NOMO-1 treated with DMSO at 0.1 percent for 48 hours (cell line): ENCODE data around the gene SEC24D.

Experiments used
- DNase-seq: peaks from one replicate; lab custom pipeline; 2025; ENCODE audit not compliant: unreplicated experiment; lab: John Stamatoyannopoulos, UW

Gene SEC24D

GRCh38 chr4:118846979-118847378 is 11.1 kb upstream of the SEC24D start:
- no peak for DNase-seq

- DNase-seq, result no peak
These were observed 9.7 kb upstream of the SEC24D start for GRCh38 chr4:118845552-118846050.

GRCh38 chr4:118843237-118843636 is 7.3 kb upstream of the SEC24D start:
- no peak for DNase-seq

GRCh38 chr4:118842055-118842454 is 6.1 kb upstream of the SEC24D start:
- no peak for DNase-seq

GRCh38 chr4:118839221-118839927 is 3.4 kb upstream of the SEC24D start:
- DNase-seq, result no peak

GRCh38 chr4:118837121-118837507 is 1.2 kb upstream of the SEC24D start:
- DNase-seq, result no peak

GRCh38 chr4:118836301-118837120 is 585 bp upstream of the SEC24D start:
- DNase-seq, result peak; percentile 31

DNA sequence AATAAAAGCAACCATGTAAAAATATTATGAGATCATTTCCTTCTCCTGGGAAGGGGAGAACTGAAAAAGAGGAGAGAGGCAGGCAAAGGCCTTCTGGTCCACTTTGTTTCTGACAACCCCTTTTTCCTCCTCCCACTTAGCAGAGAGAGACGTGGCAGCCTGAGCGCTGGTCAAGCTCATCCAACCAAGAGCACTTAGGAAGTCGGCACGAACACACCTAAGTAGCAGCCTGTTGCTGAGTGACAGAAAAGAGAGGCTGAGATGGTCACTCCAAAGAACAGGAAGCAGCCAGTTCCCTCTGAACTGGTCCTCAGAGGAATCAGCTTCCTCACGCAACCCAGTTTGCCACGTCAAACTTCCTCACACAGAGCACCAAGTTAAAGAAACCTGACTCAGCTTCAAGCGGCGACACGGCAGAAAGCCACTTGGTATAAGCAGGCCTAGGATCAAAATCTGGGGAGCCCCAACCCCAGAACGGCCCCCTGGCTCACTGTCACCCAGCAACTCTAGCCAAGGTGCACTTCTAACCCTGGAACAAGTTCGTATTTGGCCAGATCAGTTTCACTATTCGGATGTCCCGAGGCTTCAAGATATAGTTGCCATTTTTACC is 861 bp downstream of the SEC24D start:
- peak; percentile 75 for DNase-seq

DNA sequence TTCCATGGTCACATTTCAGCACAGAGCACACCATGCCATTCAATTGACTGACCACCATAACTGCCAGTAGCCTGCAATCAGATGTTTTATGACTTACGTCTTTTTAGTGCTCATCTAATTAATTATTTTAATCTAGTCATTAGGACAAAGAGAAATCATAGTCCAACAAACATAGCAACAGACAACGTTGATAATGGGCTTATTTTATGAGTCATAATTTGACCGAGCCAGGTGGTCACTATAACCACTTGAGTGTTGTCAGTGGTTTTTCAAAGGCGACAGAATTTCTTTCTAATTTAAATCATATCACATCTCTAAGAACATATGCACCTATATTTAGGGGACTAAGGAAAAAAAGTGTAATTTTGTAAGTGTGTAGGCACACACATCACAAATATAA is 1.9 kb downstream of the SEC24D start:
- no peak for DNase-seq

- DNase-seq, result peak; percentile 1
These were observed 2.6 kb downstream of the SEC24D start for GRCh38 chr4:118833192-118833820.

DNA sequence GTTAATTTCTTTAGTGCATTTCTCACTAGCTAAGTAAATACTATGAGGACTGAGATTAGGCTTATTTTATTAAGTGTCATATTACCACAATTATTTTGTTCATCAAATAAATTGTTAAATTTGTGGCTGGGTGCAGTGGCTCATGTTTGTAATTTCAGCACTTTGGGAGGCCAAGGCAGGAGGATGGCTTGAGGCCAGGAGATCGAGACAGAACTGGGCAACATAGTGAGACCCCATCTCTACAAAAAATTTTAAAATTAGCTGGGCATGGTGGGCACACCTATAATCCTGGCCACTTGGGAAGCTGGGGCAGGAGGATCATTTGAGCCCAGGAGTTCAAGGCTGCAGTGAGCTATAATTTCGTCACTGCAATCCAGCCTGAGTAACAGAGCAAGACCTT is 6.8 kb downstream of the SEC24D start:
- no peak for DNase-seq

GRCh38 chr4:118826723-118827444 is 9.0 kb downstream of the SEC24D start:
- no peak for DNase-seq

- DNase-seq, result no peak
These were observed 10.1 kb downstream of the SEC24D start for GRCh38 chr4:118825799-118826198.

- no peak for DNase-seq
These were observed 11.8 kb downstream of the SEC24D start for GRCh38 chr4:118824141-118824540.

DNA sequence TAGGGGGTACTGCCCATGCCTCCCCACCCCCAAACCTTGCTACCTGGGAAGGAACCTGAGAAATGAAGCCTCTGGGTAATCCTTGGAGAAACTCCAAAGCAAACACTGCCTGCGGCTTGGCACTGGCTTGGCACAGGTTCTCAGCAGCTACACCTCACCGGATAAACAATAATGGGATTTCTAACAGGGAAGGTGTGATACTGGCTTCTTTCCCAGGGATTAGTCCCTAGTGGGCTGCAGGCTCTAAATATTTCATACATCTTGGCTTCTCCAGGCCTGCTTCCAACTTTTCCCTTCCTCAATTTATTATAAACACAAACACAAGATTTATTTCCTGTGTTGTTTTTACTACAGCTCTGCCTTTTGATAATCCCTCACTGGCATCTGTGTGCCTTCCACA is 12.5 kb downstream of the SEC24D start:
- DNase-seq, result no peak

GRCh38 chr4:118821590-118822293 is 14.2 kb downstream of the SEC24D start:
- DNase-seq, result no peak

DNA sequence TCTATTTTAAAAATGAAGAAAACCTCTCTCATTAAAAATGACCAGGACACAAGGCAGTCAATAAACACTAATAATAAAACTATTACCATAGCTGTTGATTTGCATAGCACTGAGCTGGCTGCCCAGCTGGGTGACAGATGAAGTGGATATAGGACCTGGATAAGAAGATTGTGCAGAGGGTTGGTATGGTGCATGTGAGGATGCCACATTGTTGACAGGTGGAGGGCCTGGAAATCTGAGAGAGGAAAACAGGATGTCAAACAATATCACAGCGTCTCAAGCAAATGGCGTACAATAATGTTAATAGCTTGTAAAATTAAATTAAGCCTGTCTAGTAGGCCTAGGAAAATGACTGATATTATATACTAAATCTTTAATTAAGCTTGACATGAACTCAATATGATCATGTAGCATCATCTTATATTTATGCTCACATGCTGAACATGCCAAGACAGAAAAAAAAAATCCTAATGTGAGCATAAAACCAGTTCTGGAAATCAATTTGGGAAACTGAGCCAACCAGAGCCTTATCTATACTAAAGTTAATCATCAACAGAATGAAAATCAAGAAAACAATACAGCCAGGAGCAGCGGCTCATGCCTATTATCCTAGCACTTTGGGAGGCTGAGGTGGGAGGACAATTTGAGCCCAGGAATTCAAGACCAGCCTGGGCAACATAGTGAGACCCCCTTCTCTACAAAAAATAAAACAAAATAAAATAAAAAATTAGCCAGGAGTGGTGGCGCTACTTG is 18.6 kb downstream of the SEC24D start:
- no peak for DNase-seq

DNA sequence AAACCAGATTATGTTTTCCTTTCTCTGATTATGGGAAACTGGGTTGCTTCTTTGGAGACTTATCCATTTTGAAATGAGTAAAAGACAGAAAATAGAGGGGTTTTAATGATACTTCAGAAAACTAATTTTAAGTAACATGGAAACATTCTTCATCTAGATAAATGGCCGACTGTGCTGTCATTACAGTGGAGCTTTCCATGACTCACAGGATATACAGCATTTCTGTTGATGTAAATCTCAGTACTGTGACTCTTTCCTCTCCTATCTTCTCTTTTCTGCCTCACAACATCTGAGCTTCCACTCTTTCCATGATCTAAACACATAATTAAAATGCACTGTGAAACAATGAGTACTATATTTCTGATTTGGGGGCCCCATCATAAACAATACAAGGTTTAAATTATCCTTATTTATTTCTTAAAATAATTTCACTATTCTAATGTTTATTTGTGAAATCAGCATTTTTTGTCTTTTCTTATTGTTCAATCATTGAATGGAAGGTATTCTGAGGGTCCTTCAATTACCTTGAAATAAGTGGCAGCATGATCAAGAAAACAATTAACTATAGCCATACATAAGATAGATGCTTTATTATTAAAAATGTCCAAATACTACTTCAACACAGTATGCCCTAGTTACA is 19.3 kb downstream of the SEC24D start:
- no peak for DNase-seq

- no peak for DNase-seq
These were observed 21.0 kb downstream of the SEC24D start for GRCh38 chr4:118814891-118815290.
